Stimulated activated CD4-positive, alpha-beta T cell treated with anti-CD3 and anti-CD28 coated beads, TNF-alpha, amount 100 ng/mL, for 24 hours (primary cell): ENCODE results near the gene RNF222.
"Not testable (repeated sequence)": the region's sequence is repeated elsewhere in the genome, so short reads cannot be mapped to it uniquely, and the experiment has no call there.

Experiments
- DNase-seq, 3 experiments: peaks; one replicate each; pipeline ENCODE4 v3.0.0-alpha.2; 2020; ENCODE audit warnings: low read depth in 3 of 3

The RNF222 gene

DNA sequence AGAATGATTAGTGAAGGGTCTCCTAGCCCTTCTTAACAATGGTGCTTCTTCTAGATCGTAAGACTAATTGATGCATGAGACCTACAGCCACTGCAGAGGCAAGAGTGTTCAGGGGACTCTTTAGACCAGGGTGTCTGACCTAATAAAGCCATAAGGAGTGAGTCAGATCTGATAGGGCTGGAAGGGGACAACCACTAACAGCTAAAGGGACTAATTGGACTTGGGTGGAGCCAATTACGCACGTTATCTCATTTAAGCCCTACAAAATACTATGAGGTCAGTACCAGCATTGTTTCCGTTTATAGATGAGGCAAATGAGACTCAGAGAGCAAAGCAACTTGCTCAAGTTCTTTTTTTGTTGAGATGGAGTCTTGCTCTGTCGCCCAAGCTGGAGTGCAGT is 14.5 kb upstream of the RNF222 start:
- DNase-seq, result no peak

GRCh38 chr17:8410883-8411238 is 13.2 kb upstream of the RNF222 start:
- DNase-seq, result no peak

DNA sequence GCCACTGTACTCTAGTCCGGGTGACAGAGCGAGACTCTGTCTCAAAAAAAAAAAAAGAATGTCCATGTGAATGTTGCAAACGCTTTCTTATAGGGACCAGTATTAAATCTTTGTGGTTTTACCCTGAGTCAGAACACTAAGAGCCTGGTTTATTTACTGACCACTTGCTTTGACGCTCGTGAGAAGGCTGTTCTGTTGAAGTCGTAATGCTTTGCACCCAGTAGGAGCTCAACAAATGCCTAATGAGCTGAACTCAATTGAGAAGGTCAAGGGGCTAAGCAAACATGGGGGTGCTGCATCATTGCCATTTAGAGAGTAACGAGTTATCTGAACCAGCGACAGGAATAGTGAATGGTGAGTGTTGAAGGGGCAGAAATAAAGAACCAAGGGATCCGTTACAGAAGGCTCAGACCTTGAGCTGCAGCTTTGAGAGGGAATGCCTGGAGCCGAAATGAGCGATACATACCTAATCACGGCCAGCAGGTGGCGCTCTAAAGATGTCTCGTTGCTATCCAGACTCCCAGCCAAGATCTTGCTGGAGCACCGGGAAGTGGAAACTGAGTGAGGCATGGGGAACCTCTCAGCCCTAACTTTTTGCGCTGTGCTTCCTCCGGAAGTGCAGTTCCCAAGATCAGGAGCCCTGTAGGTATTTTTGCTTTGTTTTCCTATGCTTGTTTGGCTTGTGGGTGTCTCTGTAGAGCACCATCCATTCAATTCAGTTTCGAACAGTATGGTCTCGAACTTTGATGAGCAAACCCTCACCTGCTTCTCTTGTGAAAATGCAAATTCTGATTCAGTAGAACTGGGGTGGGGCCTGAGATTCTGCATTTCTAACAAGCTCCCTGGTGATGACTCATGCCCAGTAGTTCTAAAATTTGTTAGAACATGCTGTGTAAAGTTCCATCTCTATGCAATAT is 12.6 kb upstream of the RNF222 start:
- peak; percentile 61 to 80 (median 64) for DNase-seq

DNA sequence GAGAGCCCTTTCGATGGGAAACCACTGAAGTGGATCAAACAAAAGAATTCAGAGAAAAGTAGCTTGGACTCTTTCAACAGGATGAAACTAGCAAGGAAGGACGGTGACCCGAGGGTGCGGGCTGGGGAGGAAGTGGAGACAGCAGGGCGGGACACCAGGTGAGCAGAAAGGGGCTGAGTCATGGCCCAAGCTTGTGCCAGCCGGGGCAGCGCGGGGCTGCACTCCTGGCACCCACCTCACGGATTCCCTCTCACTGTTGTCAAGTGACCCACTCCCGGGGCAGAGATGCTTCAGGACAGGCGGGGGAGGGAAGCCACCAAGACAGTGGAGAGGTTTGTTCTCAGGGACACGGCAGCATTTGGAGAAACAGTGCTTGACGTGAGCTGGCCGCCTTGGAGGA is 10.7 kb upstream of the RNF222 start:
- DNase-seq, result no peak

DNA sequence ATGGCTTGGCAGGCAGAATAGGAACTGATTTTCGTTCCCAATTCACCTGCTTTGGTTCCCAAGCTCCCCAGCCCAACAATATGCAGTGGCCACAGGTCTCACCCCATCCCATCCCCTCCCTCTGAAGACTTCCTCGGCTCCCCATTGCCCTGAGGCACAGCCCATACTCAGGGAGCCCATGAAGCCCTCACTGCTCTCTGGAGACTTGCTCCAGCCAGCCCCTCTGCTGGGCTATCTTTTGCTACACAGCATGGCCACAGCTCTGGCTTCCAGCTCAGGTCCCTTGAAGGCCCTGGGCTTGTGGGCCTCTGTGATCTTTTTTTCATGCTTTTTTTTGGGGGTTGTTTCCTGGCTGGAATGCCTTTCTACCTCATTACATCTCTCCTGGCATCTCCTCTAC is 8.5 kb upstream of the RNF222 start:
- DNase-seq, result no peak

- no peak for DNase-seq
Observed at GRCh38 chr17:8405499-8406016, 7.9 kb upstream of the RNF222 start.

DNA sequence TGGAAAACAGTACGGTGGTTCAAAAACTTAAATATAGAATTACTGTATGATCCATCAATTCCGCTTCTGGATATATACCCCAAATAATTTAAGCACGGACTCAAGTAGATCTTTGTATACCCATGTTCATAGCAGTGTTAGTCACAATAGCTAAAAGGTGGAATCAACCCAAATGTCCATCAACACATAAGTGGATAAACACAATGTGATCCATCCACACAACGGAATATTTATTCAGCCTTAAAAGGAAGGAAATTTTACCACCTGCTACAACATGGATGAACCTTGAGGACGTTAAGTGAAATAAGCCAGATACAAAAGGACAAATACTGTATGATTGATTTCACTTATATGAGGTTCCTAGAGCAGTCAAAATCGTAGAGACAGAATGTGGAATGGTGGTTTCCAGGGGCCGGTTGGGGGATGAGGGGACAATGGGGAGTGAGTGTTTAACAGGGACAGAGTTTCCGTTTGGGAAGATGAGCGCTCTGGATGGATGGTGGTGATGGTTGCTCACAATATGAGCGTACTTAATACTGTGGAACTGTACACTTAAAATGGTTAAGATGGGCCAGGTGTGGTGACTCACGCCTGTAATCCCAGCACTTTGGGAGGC is 5.4 kb upstream of the RNF222 start:
- no peak for DNase-seq

DNA sequence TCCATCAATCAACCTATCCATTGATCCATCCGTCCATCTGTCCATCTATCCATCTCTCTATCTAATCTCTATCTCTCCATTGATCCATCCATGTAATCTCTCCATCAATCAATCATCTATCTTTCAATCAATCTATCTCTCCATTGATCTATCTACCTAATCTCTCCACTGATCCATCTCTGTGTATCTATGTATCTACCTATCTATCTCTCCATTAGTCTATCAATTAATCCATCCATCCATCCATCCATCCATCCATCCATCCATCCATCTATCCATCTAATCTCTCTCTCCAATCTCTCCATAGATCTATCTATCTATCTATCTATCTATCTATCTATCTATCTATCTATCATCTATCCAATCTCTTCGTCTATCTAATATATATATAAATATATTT is 3.5 kb upstream of the RNF222 start:
- no peak for DNase-seq

DNA sequence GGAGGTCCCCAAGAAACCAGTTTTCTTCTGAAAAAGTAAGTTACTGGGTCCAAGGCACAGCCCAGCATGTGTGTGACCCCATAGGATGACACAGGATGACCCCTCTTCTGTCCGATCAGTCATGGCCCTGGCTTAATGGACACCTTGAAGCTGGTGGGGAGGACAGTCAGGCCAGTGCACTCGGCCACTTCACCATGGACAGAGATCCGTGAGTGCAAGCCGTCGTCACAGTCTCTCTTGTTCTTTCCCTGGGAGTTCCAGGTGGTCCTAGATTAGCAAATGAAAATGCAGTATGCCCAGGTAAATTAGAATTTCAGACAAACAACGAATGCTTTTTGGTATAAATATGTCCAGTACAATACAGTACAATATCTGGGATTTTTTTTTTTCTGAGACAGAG is 1.4 kb upstream of the RNF222 start:
- DNase-seq, result no peak

DNA sequence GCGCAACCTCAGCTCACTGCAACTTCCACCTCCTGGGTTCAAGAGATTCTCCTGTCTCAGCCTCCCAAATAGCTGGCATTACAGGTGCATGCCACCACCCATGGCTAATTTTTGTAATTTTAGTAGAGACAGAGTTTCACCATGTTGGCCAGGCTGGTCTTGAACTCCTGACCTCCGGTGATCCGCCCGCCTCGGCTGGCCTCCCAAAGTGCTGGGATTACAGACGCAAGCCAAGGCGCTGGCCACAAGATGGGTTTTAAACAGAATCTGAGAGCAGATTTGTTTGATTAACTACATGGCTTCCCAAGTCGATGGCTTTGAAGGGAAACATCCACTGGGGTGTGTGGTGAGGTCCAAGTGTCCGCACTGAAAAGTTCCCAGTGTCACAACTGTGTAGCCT is 3.1 kb downstream of the RNF222 start:
- not testable (repeated sequence) for DNase-seq

GRCh38 chr17:8393470-8394231 is 4.0 kb downstream of the RNF222 start:
- DNase-seq, result no peak

DNA sequence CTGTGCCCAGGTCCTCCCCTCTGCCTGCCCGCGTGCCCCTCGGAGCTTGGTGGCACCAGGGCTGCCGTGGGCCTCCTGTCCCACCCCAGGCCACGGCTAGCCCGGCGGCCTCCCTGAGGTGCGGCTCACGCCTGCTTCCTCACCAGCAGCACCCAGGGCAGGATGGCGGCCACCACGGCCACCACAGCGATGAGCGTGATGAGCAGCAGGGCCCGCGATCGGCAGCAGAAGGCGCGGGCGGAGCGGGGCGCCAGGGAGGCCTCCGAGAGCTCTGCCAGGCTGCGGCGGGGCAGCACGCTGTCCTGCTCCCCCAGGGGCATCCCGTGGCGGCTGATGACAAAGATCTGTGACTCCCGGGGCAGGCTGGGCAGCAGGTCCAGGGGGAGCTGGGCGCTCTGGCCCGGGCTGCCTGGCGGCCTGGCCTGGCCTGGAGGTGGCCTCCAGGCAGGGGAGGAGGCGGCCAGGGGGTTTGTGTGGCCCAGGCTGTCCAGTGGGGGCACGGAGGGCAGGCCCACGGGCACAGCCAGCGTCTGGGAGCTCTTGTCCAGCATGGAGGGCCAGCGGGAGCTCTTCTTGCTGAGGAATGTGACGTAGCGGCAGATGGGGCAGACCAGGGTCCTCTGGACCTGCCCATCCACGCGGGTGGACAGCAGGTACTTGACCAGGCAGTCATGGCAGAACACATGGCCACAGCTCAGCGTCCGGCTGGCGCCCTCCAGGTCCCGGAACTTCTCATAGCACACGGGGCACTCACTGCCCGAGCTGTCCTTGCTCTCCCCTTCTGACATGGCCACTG is 4.8 kb downstream of the RNF222 start:
- no peak for DNase-seq

GRCh38 chr17:8392274-8392673 is 5.4 kb downstream of the RNF222 start:
- no peak for DNase-seq

DNA sequence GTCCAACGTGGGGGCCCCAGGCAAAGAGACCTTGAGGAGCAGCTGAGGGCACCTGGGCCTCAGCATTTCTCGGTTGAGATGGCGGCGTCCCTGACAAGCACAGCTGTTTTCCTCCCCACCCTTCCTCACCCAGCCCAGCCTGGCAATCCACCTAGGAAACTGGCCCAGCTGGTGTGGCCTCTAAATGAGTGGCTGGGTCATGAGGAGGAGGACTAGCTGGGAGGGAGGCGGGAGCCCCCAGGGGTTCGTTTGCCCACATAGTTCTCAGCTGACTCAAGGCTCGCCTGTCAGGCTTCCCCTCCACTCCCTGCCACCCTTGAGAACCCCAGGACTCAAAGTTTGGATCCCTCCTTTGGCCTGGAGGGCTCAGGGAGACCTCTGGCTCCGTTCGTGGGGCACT is 5.9 kb downstream of the RNF222 start:
- no peak for DNase-seq

- no peak for DNase-seq
Observed at GRCh38 chr17:8387914-8388651, 9.5 kb downstream of the RNF222 start.

DNA sequence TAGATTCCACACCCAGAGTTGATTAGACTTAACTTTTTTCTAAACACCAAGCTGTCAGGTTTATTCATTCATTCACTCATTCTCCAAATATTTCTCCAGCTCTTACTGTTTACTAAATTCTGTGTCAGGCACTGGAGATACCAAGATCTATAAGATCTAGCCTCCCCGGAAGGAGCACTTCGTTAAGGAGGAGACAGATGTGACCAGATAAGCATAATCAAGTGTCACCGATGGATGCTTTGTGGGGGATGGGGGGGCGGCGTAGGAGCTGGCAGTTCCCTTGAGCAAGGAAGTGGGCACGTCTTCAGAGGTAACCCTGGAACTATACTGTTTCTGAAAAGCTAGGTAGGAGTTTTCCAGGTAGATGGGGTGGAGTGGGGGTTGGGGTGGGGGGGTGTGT is 10.8 kb downstream of the RNF222 start:
- no peak for DNase-seq

DNA sequence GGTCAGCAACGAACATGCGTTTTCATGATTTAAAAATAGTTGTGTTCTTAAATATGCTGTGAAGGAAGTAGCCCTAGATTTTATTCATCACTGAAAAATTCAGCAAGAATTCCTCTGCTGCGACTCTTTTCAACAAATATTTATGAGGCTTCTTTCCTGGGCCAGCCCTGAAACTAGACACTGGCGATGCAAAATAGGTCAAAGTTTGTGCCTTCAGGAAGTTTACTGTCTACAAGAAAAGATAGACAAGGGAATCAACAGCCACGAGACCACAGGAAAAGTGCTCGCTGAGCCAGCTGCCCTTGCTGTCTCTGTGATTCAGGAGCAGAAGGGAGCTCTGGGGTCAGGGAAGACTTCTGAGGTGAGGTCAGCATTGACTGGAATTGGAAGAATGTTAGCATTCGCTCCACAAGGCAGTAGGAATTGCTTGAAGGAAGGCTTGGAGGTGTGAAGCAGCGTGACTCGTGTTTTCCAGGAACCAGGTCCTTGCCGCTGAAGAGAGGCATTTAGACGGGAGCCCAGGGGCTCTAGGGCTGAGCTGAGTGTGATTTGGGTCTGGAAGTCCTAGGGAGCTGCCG is 12.7 kb downstream of the RNF222 start:
- DNase-seq, result no peak

DNA sequence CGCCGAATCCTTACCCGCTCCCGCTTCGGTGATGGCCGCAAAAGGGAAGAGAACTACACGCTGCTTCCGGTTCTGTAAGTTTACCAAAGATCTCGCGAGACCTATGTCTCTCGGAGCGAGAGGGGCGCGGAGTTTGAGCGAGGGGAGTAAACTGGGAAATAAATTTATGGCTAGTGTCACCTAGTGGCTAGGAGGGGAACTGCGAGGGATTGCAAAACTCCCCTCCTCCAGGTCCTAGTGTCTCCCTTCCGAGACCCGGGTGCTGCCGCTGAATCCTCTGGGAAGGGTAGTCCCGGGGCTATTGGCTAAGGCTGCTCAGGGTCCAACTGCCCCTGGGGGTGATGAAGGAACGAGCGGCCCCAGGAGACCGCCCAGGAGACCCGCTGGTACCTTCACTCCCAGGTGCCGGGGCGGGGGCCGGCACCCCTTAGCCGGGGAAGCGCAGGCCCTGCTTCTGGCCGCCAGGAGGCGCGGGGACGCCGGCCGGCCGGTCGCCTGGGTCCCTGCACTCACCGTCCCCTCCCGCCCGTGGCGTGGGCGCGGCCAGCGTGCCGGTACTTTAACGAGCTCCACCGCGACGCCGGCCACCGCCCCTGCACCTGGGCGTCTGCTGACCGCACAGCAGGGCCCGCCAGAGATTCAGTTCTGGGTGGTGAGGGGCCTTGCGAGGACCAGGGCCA is 14.3 kb downstream of the RNF222 start, which contains the start of gene RPL26:
RPL26 (minus strand) TSS at position 51 of the 680 bp plus-strand sequence. CDS start 883 bp downstream, outside the sequence.
- peak; percentile 83 to 94 (median 91) for DNase-seq

- no peak for DNase-seq
Observed at GRCh38 chr17:8382880-8383142, 14.8 kb downstream of the RNF222 start.
